ENCODE results near the gene IKZF4. TPM values are rescaled to one million over a fixed set of nuclear protein-coding genes. Genes with fewer than 3 reads are reported as not detected.

The IKZF4 gene
- total RNA-seq (1 to 10 TPM; 7.2 to 7.9 TPM), polyA plus RNA-seq (1 to 10 TPM in 1 of 2 donors, under 1 TPM in 1; 0.37 to 2.2 TPM)

DNA sequence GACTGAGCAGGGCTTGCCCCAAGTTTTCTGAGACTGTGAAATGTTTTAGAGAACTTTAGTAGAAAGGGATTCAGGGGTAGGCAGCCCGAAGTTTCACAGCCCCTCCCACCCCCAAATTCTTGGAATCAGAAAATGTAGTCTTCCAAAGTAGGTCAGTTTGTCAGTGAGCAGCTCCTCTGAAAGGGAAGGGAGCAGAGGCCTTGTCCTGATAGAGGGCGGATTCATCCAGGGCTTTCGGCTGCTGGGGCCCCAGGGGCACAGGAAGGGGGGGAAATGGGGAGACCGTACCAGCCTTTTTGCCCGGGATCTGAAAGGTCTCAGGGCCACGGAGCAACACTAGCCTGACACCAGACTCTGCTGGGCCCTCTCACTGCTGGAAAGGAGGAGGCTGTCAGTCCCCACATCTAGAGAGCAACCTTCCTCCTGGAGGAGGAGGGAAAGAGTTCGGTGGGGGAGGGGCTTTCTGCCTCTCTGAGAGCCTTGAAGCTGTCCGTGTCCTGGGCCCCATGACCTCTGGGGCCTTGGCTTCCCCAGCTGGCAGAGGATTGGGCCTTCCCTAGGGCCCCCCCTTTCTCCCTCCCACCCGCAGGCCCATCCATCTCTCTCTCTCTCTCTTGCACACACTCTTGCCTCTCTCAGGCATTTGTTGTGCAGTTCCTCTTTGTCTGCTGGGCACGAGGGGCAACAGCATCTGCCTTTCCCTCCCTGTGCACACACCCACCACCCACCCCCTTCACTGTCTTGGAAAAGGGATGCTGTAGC is at the start of gene IKZF4:
IKZF4 (plus strand) TSS at position 621 of the 762 bp plus-strand sequence. CDS start 451 bp downstream, outside the sequence.
- H3K4me3 Mint-ChIP-seq, result peak within 1 kb of the TSS; percentile 89 to 94 (median 90)
- H3K9me3 Mint-ChIP-seq, result no peaks in the 10 kb centered on the region
- no peaks in the 10 kb centered on the region for H3K27me3 ChIP-seq (ENCODE audit: insufficient read depth, low read length)
- no peaks in the 10 kb centered on the region for H3K27me3 Mint-ChIP-seq
- peak within 1 kb of the TSS; percentile 55 for H3K27ac ChIP-seq (ENCODE audit: low read depth, low read length)
- no peak for DNase-seq
- no peaks in the 10 kb centered on the region for H3K36me3 ChIP-seq (ENCODE audit: insufficient read depth, low read length)
- H3K4me1 ChIP-seq (ENCODE audit: insufficient read depth, low read length), result peaks cover 32% of the 10 kb centered on the region
- intact Hi-C loops (cut with micrococcal nuclease), result no loop called here
- ChIA-PET CTCF (ENCODE audit: partially characterized antibody) (interaction anchor here (0.8 to 2.9 kb wide), 4 partner anchors 12 to 282 kb away, joined by 3 to 16 read pairs (median 3); no protein-coding TSS in a partner anchor), POLR2A (ENCODE audit: partially characterized antibody) (interaction anchor here (0.7 to 1.9 kb wide), 8 partner anchors 10 to 291 kb away, joined by 3 to 9 read pairs (median 4); partner anchors contain the start of genes PA2G4, RAB5B and SUOX)
- H3K4me3 ChIP-seq (ENCODE audit: low read length in 2 of 2), result peak within 1 kb of the TSS; percentile 34 to 51
- peak within 1 kb of the TSS; percentile 65 to 94 (median 92) for H3K27ac Mint-ChIP-seq
- H3K4me1 Mint-ChIP-seq, result peaks cover 16 to 36% (median 26%) of the 10 kb centered on the region in 4 donors
- no peaks in the 10 kb centered on the region for H3K9me3 ChIP-seq (ENCODE audit: control insufficient read depth in 1 of 2, low read length in 2 of 2)
- H3K36me3 Mint-ChIP-seq, result peaks cover 9% of the 10 kb centered on the region in 2 donors

DNA sequence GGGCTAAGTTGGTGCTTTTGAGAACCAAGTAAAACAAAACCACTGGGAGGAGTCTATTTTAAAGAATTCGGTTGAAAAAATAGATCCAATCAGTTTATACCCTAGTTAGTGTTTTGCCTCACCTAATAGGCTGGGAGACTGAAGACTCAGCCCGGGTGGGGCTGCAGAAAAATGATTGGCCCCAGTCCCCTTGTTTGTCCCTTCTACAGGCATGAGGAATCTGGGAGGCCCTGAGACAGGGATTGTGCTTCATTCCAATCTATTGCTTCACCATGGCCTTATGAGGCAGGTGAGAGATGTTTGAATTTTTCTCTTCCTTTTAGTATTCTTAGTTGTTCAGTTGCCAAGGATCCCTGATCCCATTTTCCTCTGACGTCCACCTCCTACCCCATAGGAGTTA is 48.8 kb upstream of the IKZF4 start:
- Mint-ChIP-seq H3K4me1 (peaks cover 19 to 32% (median 25%) of the 10 kb centered on the region in 4 donors), H3K4me3 (peak overlapping the region in 5 of 8 donors; percentile 11 to 59 (median 29)), H3K27me3 (no peaks in the 10 kb centered on the region), H3K9me3 (no peaks in the 10 kb centered on the region), H3K27ac (peak overlapping the region in 1 of 7 donors; percentile 78), H3K36me3 (peaks cover 0 to 4% of the 10 kb centered on the region in 2 donors)
- no peaks in the 10 kb centered on the region for H3K36me3 ChIP-seq (ENCODE audit: insufficient read depth, low read length)
- H3K4me1 ChIP-seq (ENCODE audit: insufficient read depth, low read length), result peaks cover 43% of the 10 kb centered on the region
- intact Hi-C loops (cut with micrococcal nuclease), result loop anchor here (2.0 kb wide), 1 partner anchor 15 kb away; no protein-coding TSS in a partner anchor
- H3K4me3 ChIP-seq (ENCODE audit: low read length in 2 of 2), result no peak overlapping the region
- peak overlapping the region; percentile 84 for H3K27ac ChIP-seq (ENCODE audit: low read depth, low read length)
- no peaks in the 10 kb centered on the region for H3K27me3 ChIP-seq (ENCODE audit: insufficient read depth, low read length)
- POLR2A ChIA-PET (ENCODE audit: partially characterized antibody), result interaction anchor here (3.3 to 3.8 kb wide), 2 partner anchors 15 to 40 kb away, joined by 68 to 155 read pairs; partner anchors contain the start of genes DGKA and PYM1
- CTCF ChIA-PET (ENCODE audit: partially characterized antibody), result no interaction called here
- H3K9me3 ChIP-seq (ENCODE audit: control insufficient read depth in 1 of 2, low read length in 2 of 2), result no peaks in the 10 kb centered on the region
- no peak for DNase-seq

DNA sequence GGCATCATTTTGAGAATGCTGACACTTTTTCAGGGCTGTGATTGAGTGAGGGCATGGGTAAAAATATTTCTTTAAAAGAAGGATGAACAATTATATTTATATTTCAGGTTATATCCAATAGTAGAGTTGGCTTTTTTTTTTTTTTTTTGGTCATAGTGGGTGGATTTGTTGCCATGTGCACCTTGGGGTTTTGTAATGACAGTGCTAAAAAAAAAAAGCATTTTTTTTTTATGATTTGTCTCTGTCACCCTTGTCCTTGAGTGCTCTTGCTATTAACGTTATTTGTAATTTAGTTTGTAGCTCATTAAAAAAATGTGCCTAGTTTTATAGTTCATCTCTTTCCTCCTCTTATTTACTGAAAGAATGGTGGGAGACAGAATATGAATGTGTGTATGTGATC is 48.4 kb upstream of the IKZF4 start:
- Mint-ChIP-seq H3K36me3 (peaks cover 0 to 4% of the 10 kb centered on the region in 2 donors), H3K27ac (peak overlapping the region in 1 of 7 donors; percentile 78), H3K4me3 (peak overlapping the region in 5 of 8 donors; percentile 11 to 59 (median 29)), H3K4me1 (peaks cover 17 to 30% (median 26%) of the 10 kb centered on the region in 4 donors), H3K9me3 (no peaks in the 10 kb centered on the region), H3K27me3 (no peaks in the 10 kb centered on the region)
- H3K9me3 ChIP-seq (ENCODE audit: control insufficient read depth in 1 of 2, low read length in 2 of 2), result no peaks in the 10 kb centered on the region
- POLR2A ChIA-PET (ENCODE audit: partially characterized antibody), result interaction anchor here (3.3 to 3.8 kb wide), 2 partner anchors 15 to 41 kb away, joined by 68 to 155 read pairs; partner anchors contain the start of genes DGKA and PYM1
- CTCF ChIA-PET (ENCODE audit: partially characterized antibody), result no interaction called here
- DNase-seq, result no peak
- H3K4me3 ChIP-seq (ENCODE audit: low read length in 2 of 2), result peak overlapping the region in 1 of 2 donors; percentile 72
- intact Hi-C loops (cut with micrococcal nuclease), result loop anchor here (2.0 kb wide), 1 partner anchor 16 kb away; no protein-coding TSS in a partner anchor
- H3K27ac ChIP-seq (ENCODE audit: low read depth, low read length), result peak overlapping the region; percentile 84
- no peaks in the 10 kb centered on the region for H3K27me3 ChIP-seq (ENCODE audit: insufficient read depth, low read length)
- H3K4me1 ChIP-seq (ENCODE audit: insufficient read depth, low read length), result peaks cover 41% of the 10 kb centered on the region
- no peaks in the 10 kb centered on the region for H3K36me3 ChIP-seq (ENCODE audit: insufficient read depth, low read length)

DNA sequence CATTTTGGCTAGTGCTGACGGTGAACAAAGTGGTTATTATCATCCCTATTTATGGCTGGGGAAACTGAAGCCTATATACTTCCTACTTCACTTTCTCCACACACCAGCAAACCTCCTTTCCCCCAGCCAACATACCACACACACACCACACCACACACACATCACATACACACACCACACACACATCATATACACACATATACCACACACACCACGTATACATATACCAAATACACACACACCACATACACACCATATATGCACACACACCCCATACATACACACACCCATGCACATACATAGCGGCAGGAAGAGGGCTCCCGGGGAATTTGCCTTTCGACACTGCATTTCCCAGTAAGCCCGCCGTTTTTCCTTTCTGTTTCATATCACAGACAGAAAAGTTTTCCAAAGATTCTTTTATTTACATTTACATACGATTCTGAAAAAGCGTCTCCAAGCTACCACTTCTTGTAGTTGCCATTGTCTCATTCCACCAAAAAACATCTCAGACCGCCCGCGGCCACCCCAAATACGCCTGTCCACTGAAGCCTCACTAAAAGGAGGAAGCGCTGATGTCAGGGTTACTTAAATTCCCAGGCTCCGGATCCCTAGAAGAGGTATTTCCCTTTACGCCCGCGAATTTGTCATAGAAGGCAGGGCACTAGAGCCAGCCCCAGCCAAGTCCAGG is 47.8 kb upstream of the IKZF4 start:
- Mint-ChIP-seq H3K27ac (no peak overlapping the region), H3K27me3 (no peaks in the 10 kb centered on the region), H3K36me3 (peaks cover 0 to 7% of the 10 kb centered on the region in 2 donors), H3K4me3 (no peak overlapping the region), H3K9me3 (no peaks in the 10 kb centered on the region), H3K4me1 (peaks cover 13 to 30% (median 24%) of the 10 kb centered on the region in 4 donors)
- H3K36me3 ChIP-seq (ENCODE audit: insufficient read depth, low read length), result no peaks in the 10 kb centered on the region
- ChIA-PET POLR2A (ENCODE audit: partially characterized antibody) (interaction anchor here (0.6 to 3.8 kb wide), 48 partner anchors 7 to 704 kb away, joined by 3 to 155 read pairs (median 5); partner anchors contain the start of genes BLOC1S1, COQ10A, DGKA and DNAJC14), CTCF (ENCODE audit: partially characterized antibody) (interaction anchor here (0.7 to 2.5 kb wide), 15 partner anchors 14 to 233 kb away, joined by 3 to 15 read pairs (median 5); partner anchors contain the start of genes DGKA, DNAJC14, ORMDL2 and SARNP)
- H3K4me3 ChIP-seq (ENCODE audit: low read length in 2 of 2), result peak overlapping the region; percentile 24 to 72
- H3K27me3 ChIP-seq (ENCODE audit: insufficient read depth, low read length), result no peaks in the 10 kb centered on the region
- H3K27ac ChIP-seq (ENCODE audit: low read depth, low read length), result peak overlapping the region; percentile 84
- peaks cover 37% of the 10 kb centered on the region for H3K4me1 ChIP-seq (ENCODE audit: insufficient read depth, low read length)
- peak in 3 of 5 donors; percentile 19 to 42 (median 37) for DNase-seq
- no peaks in the 10 kb centered on the region for H3K9me3 ChIP-seq (ENCODE audit: control insufficient read depth in 1 of 2, low read length in 2 of 2)
- intact Hi-C loops (cut with micrococcal nuclease), result loop anchor here (1.0 to 2.0 kb wide), 7 partner anchors 16 to 156 kb away; partner anchors contain the start of genes DNAJC14, PA2G4, RPL41 and RPS26

DNA sequence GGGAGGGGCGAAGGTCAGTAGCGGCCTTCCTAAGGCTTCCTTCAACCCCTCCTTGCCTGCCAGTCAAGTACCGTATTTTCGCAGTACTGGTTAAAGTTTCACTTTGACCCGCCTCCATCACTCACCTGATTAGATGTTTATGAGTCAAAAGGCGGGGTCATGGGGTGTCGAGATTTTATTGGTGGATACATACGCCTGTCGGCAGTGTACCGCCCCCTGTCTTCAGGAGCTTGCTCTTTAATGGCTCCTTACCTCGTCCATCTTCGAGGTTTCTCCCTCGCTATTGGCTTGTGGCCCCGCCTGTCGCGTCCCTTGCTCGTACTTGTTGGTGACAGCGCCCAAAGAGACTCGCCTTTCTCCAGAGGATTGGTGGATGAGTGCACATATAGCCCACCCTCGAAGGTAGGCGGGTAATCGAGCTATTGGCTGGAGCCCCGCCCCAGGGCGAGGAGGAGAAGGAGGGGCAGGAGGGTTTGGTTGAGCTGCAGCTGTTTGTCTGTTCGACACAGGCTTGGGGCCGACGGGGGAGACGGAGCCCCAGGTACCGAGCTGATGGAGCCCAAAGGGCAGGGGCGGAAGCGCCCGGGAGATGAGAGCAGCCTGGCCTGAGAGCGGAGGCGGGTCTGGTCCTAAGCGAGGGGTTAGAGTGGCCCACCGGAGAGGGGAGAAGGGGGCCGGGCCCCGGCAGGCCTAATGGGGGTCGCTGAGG is 47.1 kb upstream of the IKZF4 start, which contains the start of gene RAB5B:
RAB5B (plus strand) TSS at position 480 of the 709 bp plus-strand sequence. CDS start 12,883 bp downstream, outside the sequence.
- ChIA-PET POLR2A (ENCODE audit: partially characterized antibody) (interaction anchor here (0.5 to 3.8 kb wide), 60 partner anchors 8 to 703 kb away, joined by 3 to 155 read pairs (median 5); partner anchors contain the start of genes BLOC1S1, COQ10A, DGKA and DNAJC14), CTCF (ENCODE audit: partially characterized antibody) (interaction anchor here (0.7 to 2.5 kb wide), 19 partner anchors 15 to 248 kb away, joined by 3 to 15 read pairs (median 4); partner anchors contain the start of genes DGKA, DNAJC14, ORMDL2 and PA2G4)
- peaks cover 0 to 10% of the 10 kb centered on the region in 2 donors for H3K36me3 Mint-ChIP-seq

DNA sequence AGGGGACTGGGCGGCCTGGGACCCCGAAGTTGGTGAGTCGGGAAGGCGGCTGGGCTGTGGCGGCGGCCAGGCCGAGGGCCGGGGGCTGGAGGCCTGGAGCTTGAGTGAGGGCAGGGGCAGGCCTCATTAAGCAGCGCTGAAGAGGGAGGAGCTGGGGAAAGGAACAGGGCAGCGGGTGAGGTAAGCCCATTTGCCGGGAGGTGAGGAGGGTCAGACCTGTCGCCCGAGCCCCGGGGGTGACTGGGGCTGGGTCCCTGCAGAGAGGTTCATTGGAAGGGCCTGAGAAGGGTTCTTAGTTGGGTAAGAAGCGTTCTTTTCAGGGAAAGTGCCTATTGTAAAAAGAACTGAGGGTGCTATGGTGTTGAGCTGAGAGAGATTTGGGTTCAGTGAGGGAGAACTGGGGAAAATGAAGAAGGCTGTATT is 46.5 kb upstream of the IKZF4 start:
- CTCF ChIA-PET (ENCODE audit: partially characterized antibody), result interaction anchor here (0.9 to 2.5 kb wide), 15 partner anchors 16 to 248 kb away, joined by 3 to 15 read pairs (median 5); partner anchors contain the start of genes DGKA, ORMDL2, PA2G4 and RNF41
- intact Hi-C loops (cut with micrococcal nuclease), result loop anchor here (2.0 kb wide), 1 partner anchor 22 kb away; the partner anchor contains the start of gene SUOX
- peak overlapping the region; percentile 60 to 73 for H3K4me3 ChIP-seq (ENCODE audit: low read length in 2 of 2)
- H3K36me3 ChIP-seq (ENCODE audit: insufficient read depth, low read length), result no peaks in the 10 kb centered on the region
- Mint-ChIP-seq H3K4me1 (peaks cover 17 to 36% (median 27%) of the 10 kb centered on the region in 4 donors), H3K27me3 (no peaks in the 10 kb centered on the region), H3K4me3 (no peak overlapping the region), H3K27ac (no peak overlapping the region), H3K36me3 (peaks cover 3 to 16% of the 10 kb centered on the region in 2 donors), H3K9me3 (no peaks in the 10 kb centered on the region)
- no peaks in the 10 kb centered on the region for H3K9me3 ChIP-seq (ENCODE audit: control insufficient read depth in 1 of 2, low read length in 2 of 2)
- POLR2A ChIA-PET (ENCODE audit: partially characterized antibody), result interaction anchor here (0.5 to 3.8 kb wide), 58 partner anchors 9 to 671 kb away, joined by 3 to 155 read pairs (median 5); partner anchors contain the start of genes BLOC1S1, COQ10A, DGKA and DNAJC14
- no peak for DNase-seq
- peak overlapping the region; percentile 87 for H3K27ac ChIP-seq (ENCODE audit: low read depth, low read length)
- H3K4me1 ChIP-seq (ENCODE audit: insufficient read depth, low read length), result peaks cover 38% of the 10 kb centered on the region
- H3K27me3 ChIP-seq (ENCODE audit: insufficient read depth, low read length), result no peaks in the 10 kb centered on the region

More for the DNA sequence above, 47.1 kb upstream of the IKZF4 start, which contains the start of gene RAB5B:
- peak within 1 kb of the TSS; percentile 87 for H3K27ac ChIP-seq (ENCODE audit: low read depth, low read length)
- H3K4me3 ChIP-seq (ENCODE audit: low read length in 2 of 2), result peak within 1 kb of the TSS; percentile 60 to 73
- peak; percentile 95 to 100 (median 99) for DNase-seq
- peaks cover 37% of the 10 kb centered on the region for H3K4me1 ChIP-seq (ENCODE audit: insufficient read depth, low read length)
- intact Hi-C loops (cut with micrococcal nuclease), result loop anchor here (1.0 to 2.0 kb wide), 8 partner anchors 17 to 156 kb away; partner anchors contain the start of genes DNAJC14, PA2G4, RPL41 and RPS26
- H3K36me3 ChIP-seq (ENCODE audit: insufficient read depth, low read length), result no peaks in the 10 kb centered on the region
- no peak within 1 kb of the TSS for H3K27ac Mint-ChIP-seq
- H3K4me3 Mint-ChIP-seq, result no peak within 1 kb of the TSS
- no peaks in the 10 kb centered on the region for H3K27me3 ChIP-seq (ENCODE audit: insufficient read depth, low read length)
- no peaks in the 10 kb centered on the region for H3K9me3 Mint-ChIP-seq
- peaks cover 14 to 30% (median 23%) of the 10 kb centered on the region in 4 donors for H3K4me1 Mint-ChIP-seq
- no peaks in the 10 kb centered on the region for H3K9me3 ChIP-seq (ENCODE audit: control insufficient read depth in 1 of 2, low read length in 2 of 2)
- H3K27me3 Mint-ChIP-seq, result no peaks in the 10 kb centered on the region

Data from CD4-positive, alpha-beta memory T cell (primary cell).